ENCODE data around the gene SERINC4. TPM values are rescaled to one million over a fixed set of nuclear protein-coding genes. Genes with fewer than 3 reads are reported as not detected.
A peak's percentile ranks its signal among the peaks of the same experiment; 100 is the strongest.

Gene SERINC4
- total and polyA plus RNA-seq, 10 of the 15 experiments (the other 5 are each of a cell fraction or from before 2014, with no cell fraction given), result 0.06 to 0.96 (median 0.26) TPM; not detected in 1

- in situ Hi-C loops (cut with MboI), result no loop called here
- no peaks in the 10 kb centered on the region for H3K27me3 ChIP-seq (replicated peaks in 1 of 2; ENCODE audit: control insufficient read depth in 2 of 2, insufficient read depth in 2 of 2, low read length in 1 of 2)
- H3K27ac ChIP-seq (ENCODE audit: control insufficient read depth, insufficient read depth), result no peak overlapping the region
- intact Hi-C loops (cut with micrococcal nuclease; ENCODE audit: unreplicated experiment), result no loop called here
- H3K4me1 ChIP-seq (ENCODE audit: control insufficient read depth, insufficient read depth, low read length), result no peaks in the 10 kb centered on the region
- SMC1A ChIA-PET (ENCODE audit: uncharacterized antibody, unreplicated experiment), result interaction anchor here (0.6 to 14.9 kb wide), 11 partner anchors 13 to 67 kb away, joined by 3 to 129 read pairs (median 3); partner anchors contain the start of genes MFAP1 and SERF2
- H4K20me1 ChIP-seq (ENCODE audit: control insufficient read depth, insufficient read depth), result 0 out of 2 replicates have a peak, but pooled peaks cover 2% of the 10 kb centered on the region
- no peaks in the 10 kb centered on the region for H3K79me2 ChIP-seq (ENCODE audit: control insufficient read depth, insufficient read depth, low read length)
- peaks cover 16 to 53% of the 10 kb centered on the region in 2 experiments for H3K36me3 ChIP-seq (ENCODE audit: control insufficient read depth in 2 of 2, insufficient read depth in 2 of 2, low read length in 1 of 2)
- RAD21 ChIA-PET (ENCODE audit: unreplicated experiment), result interaction anchor here (0.7 to 1.2 kb wide), 4 partner anchors 17 to 23 kb away, joined by 3 to 4 read pairs (median 3); no protein-coding TSS in a partner anchor
- H3K4me2 ChIP-seq (ENCODE audit: control insufficient read depth, insufficient read depth), result no peak overlapping the region
- POLR2A ChIA-PET, result no interaction called here
- H2AFZ ChIP-seq (ENCODE audit: control insufficient read depth, low read depth, low read length), result no peak overlapping the region
- no peak for DNase-seq (ENCODE audit: low read depth, low spot score)
- H3K9ac ChIP-seq (ENCODE audit: control insufficient read depth, insufficient read depth, low read length), result no peak overlapping the region
- CTCF ChIA-PET, result interaction anchor here (0.7 to 3.0 kb wide), 16 partner anchors 9 to 1038 kb away, joined by 3 to 30 read pairs (median 4); partner anchors contain the start of genes HYPK, MFAP1, PDIA3 and SERINC4
- no peak overlapping the region for H3K4me3 ChIP-seq
- FAIRE-seq, result peak; percentile 87
- H3K9me3 ChIP-seq (replicated peaks; ENCODE audit: control insufficient read depth, insufficient read depth, low read length), result no peaks in the 10 kb centered on the region
- ATAC-seq, result peak; percentile 81
- BruUV-seq (replicated peaks), result no TSS peak
- WGBS (ENCODE audit: insufficient coverage, insufficient replicate concordance, low lambda C conversion rate, missing lambda C conversion rate), result 56% methylated on average over 5 of the region's 5 CpGs
- TF ChIP-seq SMC3 (IDR thresholded peaks at IDR 0.05; ENCODE audit: borderline replicate concordance, low read length), result peak; percentile 45; the same call in 1 of the 2 replicates
- TF ChIP-seq ZNF384 (IDR thresholded peaks at IDR 0.05; ENCODE audit: borderline replicate concordance, low read depth, low read length), result peak; percentile 47; the same call in 1 of the 2 replicates
- TF ChIP-seq NKRF (conservative IDR thresholded peaks at IDR 0.05), result no peak
- no peak for TF ChIP-seq BACH1 (IDR thresholded peaks at IDR 0.05; ENCODE audit: borderline replicate concordance)
- TF ChIP-seq ASH2L (IDR thresholded peaks at IDR 0.05; ENCODE audit: borderline replicate concordance, low read depth), result no peak
- TF ChIP-seq RBBP5 (conservative IDR thresholded peaks at IDR 0.05), result no peak
- no peak for TF ChIP-seq POU2F2 (IDR thresholded peaks at IDR 0.05; ENCODE audit: borderline replicate concordance, low read depth, low read length)
- TF ChIP-seq WRNIP1 (IDR thresholded peaks at IDR 0.05; ENCODE audit: borderline replicate concordance, low read depth, low read length), result no peak
- TF ChIP-seq, protein P1, sequence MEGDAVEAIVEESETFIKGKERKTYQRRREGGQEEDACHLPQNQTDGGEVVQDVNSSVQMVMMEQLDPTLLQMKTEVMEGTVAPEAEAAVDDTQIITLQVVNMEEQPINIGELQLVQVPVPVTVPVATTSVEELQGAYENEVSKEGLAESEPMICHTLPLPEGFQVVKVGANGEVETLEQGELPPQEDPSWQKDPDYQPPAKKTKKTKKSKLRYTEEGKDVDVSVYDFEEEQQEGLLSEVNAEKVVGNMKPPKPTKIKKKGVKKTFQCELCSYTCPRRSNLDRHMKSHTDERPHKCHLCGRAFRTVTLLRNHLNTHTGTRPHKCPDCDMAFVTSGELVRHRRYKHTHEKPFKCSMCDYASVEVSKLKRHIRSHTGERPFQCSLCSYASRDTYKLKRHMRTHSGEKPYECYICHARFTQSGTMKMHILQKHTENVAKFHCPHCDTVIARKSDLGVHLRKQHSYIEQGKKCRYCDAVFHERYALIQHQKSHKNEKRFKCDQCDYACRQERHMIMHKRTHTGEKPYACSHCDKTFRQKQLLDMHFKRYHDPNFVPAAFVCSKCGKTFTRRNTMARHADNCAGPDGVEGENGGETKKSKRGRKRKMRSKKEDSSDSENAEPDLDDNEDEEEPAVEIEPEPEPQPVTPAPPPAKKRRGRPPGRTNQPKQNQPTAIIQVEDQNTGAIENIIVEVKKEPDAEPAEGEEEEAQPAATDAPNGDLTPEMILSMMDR (IDR thresholded peaks at IDR 0.05 in 2 of 3, conservative IDR thresholded peaks at IDR 0.05 in 1 of 3; ENCODE audit: control insufficient read depth in 2 of 3, extremely low read depth in 1 of 3, insufficient read depth in 1 of 3, low read depth in 3 of 3, low read length in 3 of 3), result peak; percentile 83 to 92 (median 84)
- peak; percentile 60 for TF ChIP-seq RAD21 (IDR thresholded peaks at IDR 0.05; ENCODE audit: insufficient read depth, low read depth, low read length)
These were observed 30.3 kb downstream of the SERINC4 start for GRCh38 chr15:43769584-43770228.
